Stimulated activated CD4-positive, alpha-beta T cell treated with anti-CD3 and anti-CD28 coated beads, Interleukin-12 subunit alpha, Interleukin-12 subunit beta, amount 100 ng/mL, for 48 hours (primary cell): ENCODE results near the gene NAV2.

ENCODE experiments used
- DNase-seq, 3 donors: peaks; one replicate each; pipeline ENCODE4 v3.0.0-alpha.2; 2020; ENCODE audit warnings: low read depth in 2 of 3, low spot score in 1 of 3

Gene NAV2

DNA sequence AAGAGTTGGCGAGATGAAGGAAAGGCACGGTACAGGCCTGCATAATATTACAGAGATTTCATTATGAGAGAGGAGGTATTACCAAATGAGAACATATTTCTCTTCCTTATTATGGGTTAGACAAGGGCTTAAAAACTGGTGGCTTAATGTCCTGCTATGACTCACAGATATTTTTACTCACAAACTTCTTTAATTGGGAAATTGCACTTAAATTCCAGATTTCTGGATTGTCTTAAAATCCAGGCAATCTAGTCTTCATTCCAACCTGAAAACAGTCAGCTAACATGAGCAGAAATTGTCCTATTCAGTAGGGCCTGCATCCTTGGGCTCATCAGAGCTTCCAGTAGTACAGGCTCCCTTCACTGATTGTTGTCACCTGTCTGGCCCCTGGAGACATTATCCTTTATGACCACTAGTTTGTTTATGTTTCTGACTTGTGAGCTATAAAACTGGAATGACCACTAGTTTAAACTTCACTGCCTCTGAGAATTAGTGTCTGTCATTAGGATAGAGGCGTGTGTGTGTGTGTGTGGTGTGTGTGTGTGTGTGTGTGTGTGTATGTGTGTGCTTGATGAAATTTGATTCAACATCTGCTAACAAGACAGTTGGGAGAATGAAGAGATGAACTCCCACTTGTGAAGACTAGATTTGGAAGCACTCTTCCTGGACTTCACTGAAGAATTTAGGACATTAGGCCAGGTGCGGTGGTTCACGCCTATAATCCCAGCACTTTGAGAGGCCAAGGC, 422.5 kb downstream of the NAV2 start:
- DNase-seq, result no peak

DNA sequence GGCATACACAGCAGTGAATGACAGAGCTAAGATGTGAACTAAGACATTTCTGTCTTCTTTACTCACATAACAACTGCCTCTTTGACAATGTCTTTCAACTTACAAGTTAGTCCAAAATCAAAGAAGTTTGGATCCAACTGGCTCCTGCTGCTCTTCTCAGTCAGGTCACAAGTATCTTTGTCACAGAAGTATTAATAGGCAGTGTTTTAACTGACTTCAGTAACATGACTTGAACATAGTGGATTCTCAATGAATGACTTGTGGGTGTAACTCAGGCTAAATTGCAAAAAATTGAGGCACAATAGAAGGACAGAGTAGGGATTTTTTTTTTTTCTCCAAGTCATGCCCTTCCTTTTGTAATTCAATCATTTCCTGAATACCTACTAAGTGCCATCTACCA, 425.0 kb downstream of the NAV2 start:
- no peak for DNase-seq

DNA sequence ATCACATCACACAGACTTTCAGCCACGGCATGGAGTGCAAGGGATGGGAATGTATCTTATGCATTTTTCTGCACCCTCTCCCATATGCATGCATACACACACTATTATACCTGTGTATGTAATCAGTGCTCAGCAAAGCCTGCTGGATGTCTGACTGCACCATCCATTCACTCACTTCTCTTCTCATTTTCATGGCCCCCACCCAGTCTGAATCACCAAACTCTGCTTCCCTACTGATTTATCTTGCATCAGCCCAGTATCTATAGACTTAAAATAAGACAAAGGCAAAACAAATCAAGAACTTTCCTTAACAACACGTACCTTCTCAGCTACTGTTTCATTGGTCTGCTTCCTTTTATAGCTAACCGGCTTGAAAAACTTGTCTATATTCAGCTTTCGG, 426.1 kb downstream of the NAV2 start:
- no peak for DNase-seq

DNA sequence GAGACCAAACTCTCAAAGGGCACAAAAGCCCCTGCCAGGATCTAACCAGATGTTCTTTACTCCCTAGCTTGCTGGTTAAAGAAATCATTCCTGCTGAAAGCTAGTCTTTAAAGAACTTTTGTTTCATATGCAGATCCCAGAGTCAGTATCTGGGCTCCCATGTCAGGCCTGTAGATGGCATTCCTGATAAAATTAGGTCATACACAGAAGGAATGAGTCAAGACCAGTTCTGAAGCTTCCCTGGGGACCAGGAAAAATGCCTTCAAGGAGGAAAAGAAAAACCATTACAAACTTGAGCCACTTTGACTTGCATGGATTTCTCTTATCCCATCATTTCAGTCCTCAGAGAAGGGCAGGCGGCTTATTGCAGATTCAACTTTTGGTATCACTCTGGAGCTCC, 441.7 kb downstream of the NAV2 start:
- DNase-seq, result no peak

DNA sequence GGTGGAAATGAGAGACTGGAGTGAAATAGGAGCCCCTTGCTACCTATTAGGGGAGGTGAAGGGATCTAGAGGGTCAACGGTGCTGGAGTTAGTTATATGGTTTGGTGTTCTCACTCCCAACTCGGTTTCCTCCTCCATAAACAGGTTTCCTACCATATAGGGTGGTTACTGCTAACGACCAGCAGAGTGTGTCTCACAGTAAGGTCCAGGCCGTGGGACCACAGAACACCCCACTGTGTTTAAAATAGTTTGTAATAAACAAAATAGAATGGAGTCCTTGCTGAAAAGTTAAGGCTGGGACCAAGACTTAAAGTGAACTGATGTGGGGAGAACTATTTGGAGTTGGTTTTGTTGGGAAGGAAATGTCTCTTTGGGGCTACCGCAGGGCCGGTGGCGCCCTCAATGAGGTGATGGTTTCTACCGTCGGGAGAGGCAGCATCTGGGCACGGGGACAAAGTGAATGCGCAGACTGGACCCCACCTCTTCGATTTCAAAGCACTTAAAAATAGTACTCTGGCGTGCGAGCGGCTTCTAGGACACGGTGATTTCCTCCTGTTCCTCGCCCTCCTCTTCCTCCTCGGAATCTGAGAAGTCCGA, 443.1 kb downstream of the NAV2 start:
- no peak for DNase-seq

DNA sequence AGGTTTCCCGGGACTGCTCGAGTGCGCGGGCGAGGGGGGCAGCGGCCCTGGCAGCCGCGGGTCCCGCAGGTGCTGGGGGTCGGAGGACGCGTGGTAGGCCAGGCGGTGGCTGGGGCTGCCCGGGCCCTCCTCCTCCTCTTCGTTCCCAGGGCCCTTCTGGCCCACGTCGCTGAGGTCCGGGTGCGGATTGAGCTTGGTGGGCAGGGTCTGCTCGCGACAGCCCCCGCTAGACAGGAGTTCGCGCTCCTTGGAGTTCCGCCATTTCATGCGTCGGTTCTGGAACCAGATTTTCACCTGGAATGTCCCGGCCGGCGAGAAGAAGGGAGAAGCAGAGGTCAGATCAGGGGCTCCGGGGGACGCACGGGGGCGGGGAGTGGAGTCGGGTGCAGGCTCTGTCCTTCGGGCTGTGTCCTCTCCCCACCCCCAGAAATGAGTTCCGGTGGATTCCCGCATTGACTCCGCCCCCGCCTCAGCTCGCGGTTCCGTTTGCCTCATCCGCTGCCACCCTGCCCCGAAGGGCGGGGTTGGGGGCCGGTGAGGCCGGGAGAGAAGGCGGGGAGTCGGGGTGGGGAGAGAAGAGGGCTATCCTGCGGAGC, 443.7 kb downstream of the NAV2 start:
- peak in 1 of 3 donors; percentile 17 for DNase-seq

DNA sequence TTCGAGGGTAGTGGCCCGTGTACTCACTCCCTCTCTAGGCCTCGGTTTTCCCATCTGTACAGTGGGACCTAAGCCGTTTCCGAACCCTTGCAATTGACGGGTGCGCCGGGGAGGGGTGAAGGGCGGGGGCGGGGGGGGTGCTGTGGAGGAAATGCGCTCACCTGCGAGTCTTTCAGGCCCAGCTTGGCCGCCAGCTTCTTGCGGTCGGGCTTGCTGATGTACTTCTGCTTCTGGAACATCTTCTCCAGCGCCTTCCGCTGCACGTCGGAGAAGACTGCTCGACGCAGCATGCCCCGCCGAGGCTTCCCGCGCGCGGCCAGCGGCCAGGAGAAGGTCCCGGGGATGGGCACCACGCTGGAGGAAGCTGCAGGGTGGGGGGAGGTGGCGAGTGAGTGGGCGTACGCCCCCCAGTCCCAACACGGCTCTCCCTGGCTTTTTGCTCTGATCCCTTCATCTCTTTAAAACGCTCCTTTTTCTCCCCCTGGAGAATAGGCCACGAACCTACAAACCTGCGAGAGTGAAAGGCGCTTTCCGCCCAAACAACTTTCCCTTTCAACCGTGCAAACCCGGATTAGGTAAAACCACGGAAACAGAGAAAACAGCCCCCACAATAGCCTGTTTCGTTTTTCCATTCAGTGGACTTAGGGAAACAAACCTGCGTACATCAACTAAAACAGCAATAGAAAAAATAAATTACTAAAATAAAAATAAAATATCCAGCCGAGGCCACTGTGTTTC, 444.4 kb downstream of the NAV2 start:
- no peak for DNase-seq

DNA sequence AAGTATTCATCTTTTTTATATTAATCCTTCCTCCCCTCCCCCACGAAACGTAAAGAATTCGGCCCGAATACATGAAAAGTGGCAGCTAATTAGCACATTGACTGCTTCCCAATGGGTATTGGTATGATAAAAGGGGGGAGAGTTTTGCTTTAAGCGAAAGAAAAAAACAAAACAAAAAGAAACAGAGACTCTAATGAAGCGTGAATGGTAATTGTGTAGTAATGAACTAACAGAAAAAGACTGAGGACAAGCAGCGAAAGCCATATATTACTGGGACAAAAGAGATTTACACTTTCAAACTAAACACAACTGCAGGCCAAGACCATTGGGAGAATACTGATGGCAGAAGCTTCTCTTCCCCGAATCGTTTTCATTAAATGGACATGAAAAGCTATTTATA, 445.1 kb downstream of the NAV2 start:
- no peak for DNase-seq

DNA sequence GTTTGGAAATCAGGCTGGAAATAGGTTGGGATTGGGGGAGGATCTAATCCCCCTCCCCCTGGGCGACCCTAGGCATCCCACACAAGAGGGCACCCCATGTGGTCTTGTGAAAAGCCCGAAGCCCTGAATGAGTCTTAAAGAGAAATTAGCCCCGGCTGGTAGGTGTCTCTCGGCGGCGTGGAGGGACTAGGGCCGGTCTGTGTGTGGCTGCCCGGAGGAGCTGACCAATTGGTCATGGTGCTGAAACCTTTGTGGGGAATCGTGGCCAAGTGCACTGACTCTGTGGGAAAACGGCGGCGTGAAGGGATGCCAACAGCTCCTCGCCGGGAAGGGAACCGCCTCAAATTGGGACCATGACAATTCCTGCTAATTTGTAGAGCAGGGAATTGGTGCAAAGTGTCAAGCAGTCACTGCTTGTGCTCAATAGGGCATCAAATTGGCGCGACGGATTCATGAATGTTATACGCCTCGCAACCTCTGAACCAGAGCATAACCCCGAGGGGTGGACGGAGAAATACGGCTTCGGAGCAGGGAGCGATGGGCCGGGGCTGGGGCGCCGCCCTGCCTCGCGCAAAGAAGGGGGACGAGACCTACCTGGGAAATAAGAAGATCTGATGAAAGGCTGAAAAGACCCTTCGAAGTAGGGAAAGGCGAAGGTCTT, 446.1 kb downstream of the NAV2 start:
- DNase-seq, result no peak

DNA sequence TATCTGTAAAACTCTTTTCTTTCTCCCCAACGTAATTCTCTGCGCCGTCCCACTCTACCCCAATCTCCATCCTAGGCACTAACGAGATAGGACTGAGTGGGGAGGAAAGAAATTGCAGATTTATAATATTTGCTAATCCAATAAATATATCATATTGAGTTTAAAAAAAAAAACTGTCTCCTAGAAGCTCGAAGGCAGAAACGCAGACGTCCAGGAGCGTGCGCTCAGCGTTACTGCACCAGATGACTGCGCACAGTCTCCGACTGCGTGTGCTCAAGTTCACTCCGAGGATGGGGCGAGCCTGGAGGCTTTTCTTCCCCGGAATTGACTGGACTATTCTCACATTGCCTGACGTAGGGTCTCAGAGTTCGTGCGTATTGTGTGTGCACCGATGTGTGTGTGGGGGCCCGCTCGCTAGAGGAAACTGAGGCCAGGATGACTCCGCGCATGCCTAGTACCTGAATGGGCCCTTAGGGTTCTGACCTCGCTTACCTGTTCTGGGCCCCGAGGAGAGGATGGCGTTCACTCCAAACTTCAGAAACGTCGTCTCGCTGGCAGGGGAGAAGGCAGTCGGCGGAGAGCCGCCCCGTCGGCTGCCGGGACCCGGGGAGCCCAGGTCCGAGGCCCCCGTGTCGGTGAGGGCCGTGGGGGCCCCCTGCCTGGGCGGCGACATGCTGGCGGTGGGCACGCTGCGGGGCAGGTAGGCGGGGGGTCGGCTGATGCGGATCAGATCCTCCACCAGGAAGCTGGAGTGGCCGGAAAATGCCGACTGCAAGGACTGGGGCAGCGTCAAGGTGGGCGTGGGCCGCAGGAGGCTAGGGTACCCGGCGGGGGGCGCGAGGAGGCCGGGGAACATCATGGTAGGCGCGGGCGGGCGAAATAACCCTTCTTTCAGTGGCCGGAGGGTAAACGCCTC, 447.1 kb downstream of the NAV2 start:
- DNase-seq, result no peak

DNA sequence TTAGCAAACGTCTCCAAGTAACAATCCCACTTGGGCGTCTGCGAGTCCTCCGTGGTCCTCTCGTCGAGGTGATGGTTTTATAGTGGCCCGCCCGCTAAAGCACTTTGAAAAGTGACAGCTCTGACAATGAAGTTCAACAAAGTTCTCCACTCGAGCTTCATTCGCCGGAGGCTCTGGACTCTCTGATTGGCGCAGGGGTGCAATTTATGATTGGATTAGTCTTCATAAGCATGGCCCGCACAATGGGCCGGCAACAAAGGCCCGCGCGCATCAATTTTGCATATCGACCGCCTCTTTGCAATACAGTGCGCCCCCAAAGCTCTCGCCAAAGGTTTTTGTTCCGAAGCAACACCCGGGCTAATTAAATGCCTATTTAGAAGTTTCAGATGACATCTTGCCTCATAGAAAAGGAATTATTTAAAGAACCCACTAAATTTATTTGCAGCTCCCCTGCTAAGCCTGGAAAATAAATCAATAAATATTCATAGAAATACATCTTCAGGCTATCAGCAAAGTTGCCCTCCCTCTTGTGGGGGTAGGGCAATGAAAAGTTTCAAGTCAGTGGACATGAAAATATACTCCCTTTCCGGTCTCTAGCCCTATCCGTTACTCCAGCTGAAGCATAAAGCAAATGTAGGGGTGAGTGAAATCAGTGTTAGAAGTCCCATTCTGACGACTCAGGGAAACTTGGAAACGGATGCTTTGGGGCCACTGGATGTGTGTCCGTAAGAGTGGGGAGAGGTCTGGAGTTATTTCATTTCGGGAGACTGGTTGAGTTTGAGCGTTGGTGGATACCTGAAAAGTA, 448.0 kb downstream of the NAV2 start, which contains the start of gene DBX1:
TSS of gene DBX1 (minus strand) at position 51 of the 805 bp plus-strand sequence. CDS start 151 bp downstream, outside the sequence.
- no peak for DNase-seq

DNA sequence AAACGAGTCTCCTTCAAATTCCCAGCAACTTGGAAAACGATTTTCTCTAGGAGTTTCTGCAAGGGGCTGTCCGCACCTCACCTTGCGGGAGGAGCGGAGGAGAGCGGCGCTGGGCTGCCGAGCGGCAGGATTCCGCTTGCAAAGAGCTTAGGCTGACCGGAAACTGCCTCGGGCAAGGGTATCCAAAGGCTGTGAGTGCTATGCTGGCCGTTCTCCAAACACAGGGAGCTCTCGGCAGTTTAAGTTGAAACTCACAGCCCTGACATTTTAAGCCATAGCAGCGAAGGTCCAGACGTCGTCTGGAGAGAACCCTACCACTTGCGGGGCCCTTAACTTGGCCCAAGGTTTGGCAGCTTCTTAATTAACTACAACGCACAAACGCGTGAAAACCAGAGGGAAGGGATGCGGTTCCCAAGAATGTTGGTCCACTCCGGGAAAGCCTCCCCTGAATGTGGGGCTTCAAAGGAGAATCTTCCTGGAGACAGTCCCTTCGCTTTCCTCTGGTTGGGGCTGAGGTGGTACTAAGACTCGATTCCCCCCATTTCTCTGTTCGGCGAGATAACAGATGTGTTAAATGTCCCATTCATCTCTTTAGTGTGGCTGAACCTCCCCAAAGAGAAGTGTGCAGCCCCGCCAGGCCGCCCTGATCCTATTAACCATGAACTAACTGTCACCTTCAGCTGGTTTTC, 448.7 kb downstream of the NAV2 start:
- DNase-seq, result no peak

DNA sequence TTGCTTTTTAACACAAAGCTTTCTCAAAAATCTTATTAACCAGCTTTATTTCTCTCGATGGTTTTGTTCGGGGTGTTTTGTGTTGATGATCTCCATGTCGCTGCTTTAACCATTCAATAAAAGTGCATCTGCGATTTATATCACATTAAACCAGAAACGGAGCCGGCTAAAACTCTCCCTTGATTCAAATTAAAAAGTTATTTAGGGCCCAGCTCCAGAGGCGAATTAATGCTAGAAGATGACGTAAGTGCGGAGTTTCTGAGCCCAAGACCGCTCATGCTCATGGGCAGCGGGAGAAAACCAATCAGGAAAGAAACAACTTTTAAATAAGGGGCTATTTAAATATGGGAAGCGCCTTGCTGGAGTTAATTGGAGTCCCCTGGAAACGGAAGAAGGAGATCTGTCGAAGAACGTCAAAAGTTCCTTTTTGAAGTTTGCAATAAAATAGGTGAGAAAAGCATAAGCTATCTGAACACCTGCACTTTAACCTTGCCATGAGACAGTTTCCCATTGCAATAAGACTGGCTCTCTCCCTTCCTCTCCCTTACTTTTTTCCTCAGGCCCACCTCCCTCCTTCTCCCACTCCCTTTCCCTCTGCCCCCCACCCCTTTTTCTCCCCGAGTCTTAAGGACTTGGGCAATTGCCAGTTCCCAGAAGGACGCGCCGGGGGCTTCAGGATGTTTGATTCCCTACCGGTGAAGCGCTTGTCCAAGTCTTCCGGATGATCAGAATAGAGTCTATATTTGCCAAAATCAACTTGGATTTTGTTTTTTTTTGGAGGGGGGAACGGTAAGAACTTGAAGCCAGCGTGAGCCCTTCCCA, 449.5 kb downstream of the NAV2 start:
- no peak for DNase-seq

DNA sequence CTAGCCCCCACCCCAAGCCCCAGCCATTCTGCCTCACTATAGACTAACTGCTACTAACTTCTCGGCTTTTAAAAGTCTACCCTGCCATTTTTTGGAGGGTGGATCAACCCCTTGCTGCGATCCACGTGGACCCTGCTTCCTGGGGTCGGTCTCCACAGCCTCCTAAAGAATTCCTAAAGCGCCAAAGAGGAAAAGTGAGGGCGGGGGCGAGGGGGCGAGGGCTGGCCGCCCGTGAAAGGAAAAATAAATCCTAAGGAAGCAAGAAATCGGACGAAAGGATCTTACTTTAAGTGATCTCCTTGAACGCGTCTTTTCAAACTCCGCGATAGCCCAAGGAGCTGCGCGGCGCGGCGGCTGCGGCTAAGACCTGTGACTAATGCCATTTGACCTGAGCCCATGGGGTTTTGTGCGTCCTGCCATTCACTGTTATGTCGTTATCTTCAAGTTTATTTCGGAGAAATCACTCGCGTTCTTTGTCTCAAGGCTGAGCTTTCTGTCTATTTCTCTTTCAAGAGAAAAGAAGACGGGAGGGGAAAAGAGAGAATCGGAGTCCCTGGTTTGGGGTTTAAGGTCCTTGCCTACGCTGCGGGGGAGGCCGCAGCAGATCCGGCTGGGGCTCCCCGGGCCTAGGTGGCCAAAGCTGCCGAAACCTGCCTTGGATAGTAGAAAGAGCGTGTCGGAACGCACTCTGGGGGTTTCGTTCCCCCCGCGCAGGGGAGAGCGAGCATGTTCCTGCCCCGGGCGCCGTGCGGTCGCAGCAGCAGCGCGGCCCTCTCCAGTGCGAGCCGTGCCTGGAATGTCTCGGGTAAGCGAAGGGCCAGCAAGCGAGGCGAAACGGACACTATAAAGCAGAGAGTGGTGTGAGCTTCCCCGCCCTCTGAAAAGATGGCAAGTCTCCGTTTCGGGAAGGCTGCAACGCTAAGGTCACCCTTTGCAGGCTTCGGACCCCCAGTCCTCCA, 450.5 kb downstream of the NAV2 start:
- DNase-seq, result no peak

DNA sequence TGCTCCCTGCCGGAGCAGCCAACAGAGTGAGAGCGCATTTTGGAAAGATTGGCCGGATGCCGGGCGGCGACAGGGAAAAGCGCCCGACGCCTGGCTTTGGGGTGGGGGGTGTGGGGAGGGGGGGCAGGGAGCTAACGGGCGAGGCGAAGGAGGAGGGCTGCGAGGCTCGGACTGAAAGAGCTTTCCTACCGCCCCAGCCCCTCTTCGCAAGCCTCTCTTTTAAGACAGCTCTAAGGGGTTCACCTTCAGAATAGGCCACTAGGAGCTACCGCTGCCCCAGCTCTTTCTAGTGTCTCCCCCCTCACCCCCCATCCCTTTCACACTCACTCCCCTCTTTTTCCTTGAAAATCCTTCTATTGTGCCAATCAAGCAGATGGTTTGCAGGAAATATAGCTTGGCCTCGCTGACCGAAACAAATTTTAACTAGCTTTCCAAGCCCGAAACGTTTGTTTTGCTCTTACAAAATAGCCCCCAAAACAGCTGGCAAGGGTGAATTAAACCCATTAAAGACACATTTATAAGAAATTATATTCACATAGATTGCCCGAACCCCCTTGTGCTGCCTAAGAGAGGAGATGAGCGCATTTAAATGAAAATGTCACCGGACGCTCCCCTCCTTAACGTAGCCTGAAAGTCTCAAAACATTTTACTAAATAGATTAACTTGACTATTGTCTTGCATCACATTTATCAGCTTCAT, 451.3 kb downstream of the NAV2 start:
- no peak for DNase-seq
